SK-N-SH (cell line): ENCODE measurements around the gene VMP1. TPM values are rescaled to one million over a fixed set of nuclear protein-coding genes. Genes with fewer than 3 reads are reported as not detected.

Experiments
- CTCF ChIA-PET: fragments of 300-600, 350-600 bp; formaldehyde crosslinking; extraction: SDS; loops from one replicate; lab custom pipeline; 2021; lab: Yijun Ruan, JAX
- POLR2A ChIA-PET: fragments of 350-600 bp; sonication (Branson Sonifier 250); formaldehyde crosslinking; extraction: SDS; loops from one replicate; lab custom pipeline; 2020; ENCODE audit warnings: antibody characterized with exemption, inconsistent platforms; lab: Yijun Ruan, JAX
- DNase-seq: peaks from one replicate; pipeline ENCODE4 v3.0.0; 2012
- H2AFZ ChIP-seq: fragments of 200-600 bp; sonication (generic); 2 replicates; pipeline ENCODE4 v1.8.1; 2016; ENCODE audit warnings: antibody characterized with exemption, mild to moderate bottlenecking, low read depth
- H3F3A ChIP-seq: fragments of 200-600 bp; sonication (generic); replicated peaks from 2 replicates; pipeline ENCODE3; 2016; ENCODE audit warnings: antibody characterized with exemption, mild to moderate bottlenecking; ENCODE audit not compliant: insufficient read depth
- H3K27ac ChIP-seq, 2 experiments: fragments of 200-500 bp in 1 of 2; fragments of 200-600 bp in 1 of 2; sonication (Bioruptor generic) in 1 of 2; sonication (generic), shearing (Covaris generic) in 1 of 2; 2 replicates each; pipeline versions ENCODE4 v1.5.1 to v1.6.1; 2014 to 2016; ENCODE audit warnings: low read depth in 2 of 2, inconsistent platforms in 1 of 2, low read length in 1 of 2, mild to moderate bottlenecking in 1 of 2, mixed read lengths in 1 of 2
- H3K27me3 ChIP-seq: fragments of 200-600 bp; sonication (generic), shearing (Covaris generic); 2 replicates; pipeline ENCODE4 v1.6.1; 2016; ENCODE audit warnings: mixed run types; ENCODE audit not compliant: insufficient read depth
- H3K36me3 ChIP-seq, 2 experiments: fragments of 200-500 bp in 1 of 2; fragments of 200-600 bp in 1 of 2; sonication (Bioruptor generic) in 1 of 2; sonication (generic) in 1 of 2; replicated peaks in 1 of 2; 2 replicates each; pipeline versions ENCODE3 to v1.5.1; 2014 to 2016; ENCODE audit warnings: low read length in 1 of 2, mild to moderate bottlenecking in 1 of 2; ENCODE audit not compliant: insufficient read depth in 2 of 2, control insufficient read depth in 1 of 2
- H3K4me1 ChIP-seq, 2 experiments: fragments of 200-500 bp in 1 of 2; fragments of 200-600 bp in 1 of 2; sonication (Bioruptor generic) in 1 of 2; sonication (generic), shearing (Covaris generic) in 1 of 2; 2 replicates each; pipeline versions ENCODE4 v1.5.1 to v1.6.1; 2014 to 2016; ENCODE audit warnings: low read depth in 1 of 2, low read length in 1 of 2, mixed run types in 1 of 2; ENCODE audit not compliant: insufficient read depth in 2 of 2, control insufficient read depth in 1 of 2
- H3K4me2 ChIP-seq: fragments of 200-600 bp; sonication (generic), shearing (Covaris generic); 2 replicates; pipeline ENCODE4 v1.6.1; 2017; ENCODE audit warnings: mixed run types
- H3K4me3 ChIP-seq, 2 experiments: fragments of 200-500 bp in 1 of 2; fragments of 200-600 bp in 1 of 2; sonication (Bioruptor generic) in 1 of 2; sonication (generic), shearing (Covaris generic) in 1 of 2; 2 replicates each; pipeline versions ENCODE4 v1.5.1 to v1.8.1; 2014 to 2016; ENCODE audit warnings: low read depth in 2 of 2, inconsistent platforms in 1 of 2, low read length in 1 of 2, mild to moderate bottlenecking in 1 of 2, mixed read lengths in 1 of 2, moderate library complexity in 1 of 2
- H3K79me2 ChIP-seq: fragments of 200-600 bp; sonication (generic); 2 replicates; pipeline ENCODE4 v1.8.1; 2017; ENCODE audit warnings: mild to moderate bottlenecking; ENCODE audit not compliant: insufficient read depth
- H3K9ac ChIP-seq: fragments of 200-600 bp; sonication (generic); 2 replicates; pipeline ENCODE4 v1.6.1; 2017; ENCODE audit warnings: mixed run types
- H3K9me2 ChIP-seq: fragments of 200-600 bp; sonication (generic); 2 replicates; pipeline ENCODE4 v1.6.1; 2017; ENCODE audit warnings: mixed run types
- H3K9me3 ChIP-seq: fragments of 200-600 bp; sonication (generic); 2 replicates; pipeline ENCODE4 v1.6.1; 2017; ENCODE audit warnings: mixed run types, mild to moderate bottlenecking, moderate library complexity
- H4K20me1 ChIP-seq: fragments of 200-600 bp; sonication (generic); 2 replicates; pipeline ENCODE4 v1.6.1; 2017; ENCODE audit warnings: mild to moderate bottlenecking, mixed run types; ENCODE audit not compliant: insufficient read depth
- CTCF ChIP-seq: fragments of 200-600 bp; sonication (generic); IDR thresholded peaks from 2 replicates; pipeline ENCODE4 v1.6.1; 2017; ENCODE audit warnings: antibody characterized with exemption, mild to moderate bottlenecking, moderate library complexity
- ELF1 ChIP-seq: IDR thresholded peaks from 2 replicates; pipeline ENCODE4 v1.4.0; 2012
- EP300 ChIP-seq, 2 experiments: IDR thresholded peaks; 2 replicates each; pipeline versions ENCODE4 v1.4.0 to v1.6.1; 2012; ENCODE audit warnings: borderline replicate concordance in 1 of 2, low read depth in 1 of 2, low read length in 1 of 2
- FOSL2 ChIP-seq: IDR thresholded peaks from 2 replicates; pipeline ENCODE4 v1.4.0; 2012; ENCODE audit warnings: low read depth, mild to moderate bottlenecking, moderate library complexity, borderline replicate concordance
- FOXM1 ChIP-seq: IDR thresholded peaks from 2 replicates; pipeline ENCODE4 v1.4.0; 2012; ENCODE audit warnings: low read depth, mild to moderate bottlenecking
- JUND ChIP-seq: IDR thresholded peaks from 2 replicates; pipeline ENCODE4 v1.4.0; 2012
- MEF2A ChIP-seq: IDR thresholded peaks from 2 replicates; pipeline ENCODE4 v1.4.0; 2012; ENCODE audit warnings: low read depth, borderline replicate concordance
- MXI1 ChIP-seq: IDR thresholded peaks from 2 replicates; pipeline ENCODE4 v1.6.1; 2012; ENCODE audit warnings: mild to moderate bottlenecking, low read depth, low read length, improper control_type of control experiment
- NFIC ChIP-seq: IDR thresholded peaks from 2 replicates; pipeline ENCODE4 v1.4.0; 2012; ENCODE audit warnings: borderline replicate concordance
- RAD21 ChIP-seq: IDR thresholded peaks from 2 replicates; pipeline ENCODE4 v1.6.1; 2012; ENCODE audit warnings: mild to moderate bottlenecking, low read length
- RCOR1 ChIP-seq: fragments of 150-350 bp; IDR thresholded peaks from 2 replicates; pipeline ENCODE4 v1.6.1; 2017; ENCODE audit warnings: antibody characterized with exemption, low read length
- SMC3 ChIP-seq: IDR thresholded peaks from 2 replicates; pipeline ENCODE4 v1.6.1; 2012; ENCODE audit warnings: low read depth, low read length, improper control_type of control experiment
- TAF1 ChIP-seq: IDR thresholded peaks from 2 replicates; pipeline ENCODE4 v1.6.1; 2012; ENCODE audit warnings: low read depth, mild to moderate bottlenecking, low read length, moderate library complexity, borderline replicate concordance
- TCF12 ChIP-seq: IDR thresholded peaks from 2 replicates; pipeline ENCODE4 v1.4.0; 2012
- USF1 ChIP-seq: IDR thresholded peaks from 2 replicates; pipeline ENCODE4 v1.4.0; 2012; ENCODE audit warnings: low read depth, borderline replicate concordance
- USF2 ChIP-seq: fragments of 150-350 bp; IDR thresholded peaks from 2 replicates; pipeline ENCODE4 v1.6.1; 2017; ENCODE audit warnings: antibody characterized with exemption, low read length, low read depth, borderline replicate concordance
- WGBS: methylation state at CpG from one replicate; pipeline ENCODE4 v1.1.6; 2017; ENCODE audit warnings: low lambda C conversion rate; 5-methylcytosine and 5-hydroxymethylcytosine counted together
- polyA plus RNA-seq, 3 experiments: library from polyadenylated mRNA; depleted of rRNA; stranded (reverse); fragments of >200 nt; gene quantifications; 2 replicates each; pipeline ENCODE4 v1.2.3, GENCODE V29; 2012

VMP1 gene
- polyA plus RNA-seq, 1 of the 3 experiments (the other 2 are of a cell fraction), result 169 TPM

- 98% methylated on average over 2 of the region's 2 CpGs for WGBS
- peaks cover 41% of the 10 kb centered on the region for H4K20me1 ChIP-seq
- no peaks in the 10 kb centered on the region for H3K27me3 ChIP-seq
Measured at GRCh38 chr17:59694344-59694743, 13.1 kb upstream of the VMP1 start.

More at GRCh38 chr17:59694344-59694743, 13.1 kb upstream of the VMP1 start:
- Histone ChIP-seq H2AFZ (no peak overlapping the region), H3K4me1 (peaks cover 0 to 6% of the 10 kb centered on the region in 2 experiments; a peak in 2 of 4 replicates), H3K9ac (no peak overlapping the region), H3K9me3 (no peaks in the 10 kb centered on the region), H3K4me3 (no peak overlapping the region), H3K36me3 (peaks cover 84 to 95% of the 10 kb centered on the region in 2 experiments)
- no peak for DNase-seq
- POLR2A ChIA-PET, result interaction anchor here (0.6 kb wide), 1 partner anchor 493 kb away, joined by 3 read pairs; no protein-coding TSS in a partner anchor
- TF ChIP-seq TAF1 (no peak), CTCF (no peak), USF1 (no peak), JUND (no peak), NFIC (no peak), FOXM1 (no peak), SMC3 (no peak), ELF1 (no peak), USF2 (no peak), TCF12 (no peak), FOSL2 (no peak), MEF2A (no peak), EP300 (IDR thresholded peaks at IDR 0.05; ENCODE audit: borderline replicate concordance in 1 of 2, low read depth in 1 of 2, low read length in 1 of 2) (no peak), RCOR1 (no peak), MXI1 (no peak), RAD21 (no peak)
- TF ChIP-seq, all 33 proteins: peak for 0
- peaks cover 71% of the 10 kb centered on the region for H3F3A ChIP-seq
- CTCF ChIA-PET, result no interaction called here
- H3K9me2 ChIP-seq, result no peaks in the 10 kb centered on the region
- H3K4me2 ChIP-seq, result no peak overlapping the region
- peak overlapping the region in 1 of 2 experiments; percentile 35; a peak in 1 of 4 replicates for H3K27ac ChIP-seq
- peaks cover 96% of the 10 kb centered on the region for H3K79me2 ChIP-seq
